ENCODE data around the gene SAP30. TPM values are rescaled to one million over a fixed set of nuclear protein-coding genes. Genes with fewer than 3 reads are reported as not detected.

SAP30 gene
- total and polyA plus RNA-seq, 5 experiments from 2014 or later, result 1.2 to 5.3 (median 2.0) TPM

- H3K9me3 Mint-ChIP-seq, result peaks cover 0 to 5% (median 0%) of the 10 kb centered on the region in 9 donors
- peaks cover 0 to 3% (median 0%) of the 10 kb centered on the region in 3 donors for H3K36me3 Mint-ChIP-seq
- DNase-seq (no peak), ATAC-seq (no peak)
- H3K4me1 Mint-ChIP-seq, result peaks cover 14 to 37% (median 32%) of the 10 kb centered on the region in 4 donors
- H3K27me3 Mint-ChIP-seq, result no peaks in the 10 kb centered on the region
- H3K27ac Mint-ChIP-seq, result peak overlapping the region in 7 of 10 donors; percentile 9 to 86 (median 47)
- H3K4me3 Mint-ChIP-seq, result peak overlapping the region in 8 of 10 donors; percentile 3 to 83 (median 54)
- POLR2A ChIA-PET, result interaction anchor here (1.1 to 1.2 kb wide), 2 partner anchors 56 to 91 kb away, joined by 3 to 4 read pairs; partner anchors contain the start of gene HMGB2
Observed at GRCh38 chr4:173424899-173425805, 54.4 kb downstream of the SAP30 start.

DNA sequence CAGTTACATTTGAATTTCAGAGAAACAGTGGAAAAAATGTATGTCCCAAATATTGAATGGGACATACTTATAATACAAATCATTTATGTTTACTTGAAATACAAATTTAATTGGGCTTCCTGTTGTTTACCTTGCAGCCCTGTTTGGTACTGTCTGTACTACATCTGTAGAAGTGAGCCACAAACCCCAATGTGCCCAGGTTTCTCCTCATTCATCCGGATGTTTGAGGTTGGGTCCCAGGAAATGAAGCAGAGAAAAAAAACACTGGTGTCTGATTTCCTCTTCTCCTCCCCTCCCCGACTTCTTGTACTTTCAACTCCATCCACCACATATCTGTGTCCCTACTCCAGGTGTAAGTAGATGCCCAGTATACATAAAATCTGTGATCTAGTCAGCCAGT lies 55.3 kb downstream of the SAP30 start:
- POLR2A ChIA-PET, result interaction anchor here (1.0 to 1.2 kb wide), 3 partner anchors 57 to 95 kb away, joined by 3 to 4 read pairs (median 3); partner anchors contain the start of gene HMGB2
- Mint-ChIP-seq H3K4me3 (peak overlapping the region in 9 of 10 donors; percentile 2 to 83 (median 48)), H3K27me3 (no peaks in the 10 kb centered on the region), H3K9me3 (peaks cover 0 to 9% (median 0%) of the 10 kb centered on the region in 9 donors), H3K36me3 (peaks cover 0 to 3% (median 3%) of the 10 kb centered on the region in 3 donors), H3K4me1 (peaks cover 11 to 32% (median 28%) of the 10 kb centered on the region in 4 donors), H3K27ac (peak overlapping the region in 6 of 10 donors; percentile 9 to 86 (median 56))
- DNase-seq, result peak in 2 of 10 donors; percentile 4 to 31
- peak; percentile 35 to 63 for ATAC-seq

Other genes starting within 250 kb of the SAP30 start
- 10 to 100 TPM; 17.5 to 18.7 TPM for gene GALNT7, start 202.1 kb upstream of the SAP30 start, total RNA-seq
- gene GALNT7, start 202.1 kb upstream of the SAP30 start, polyA plus RNA-seq, result 1 to 10 TPM; 5.6 to 8.6 (median 6.8) TPM
- 100 to 1,000 TPM; 111 to 115 TPM for gene HMGB2, start 36.6 kb upstream of the SAP30 start, total RNA-seq
- 100 to 1,000 TPM; 102 to 154 (median 142) TPM for gene HMGB2, start 36.6 kb upstream of the SAP30 start, polyA plus RNA-seq
- not detected for gene SCRG1, start 28.2 kb downstream of the SAP30 start, total RNA-seq
- not detected for gene SCRG1, start 28.2 kb downstream of the SAP30 start, polyA plus RNA-seq
- gene HAND2, start 159.3 kb downstream of the SAP30 start, total RNA-seq, result not detected
- gene HAND2, start 159.3 kb downstream of the SAP30 start, polyA plus RNA-seq, result not detected

Data from naive thymus-derived CD8-positive, alpha-beta T cell (primary cell).